Peyer's patch (tissue), 4 donors: ENCODE results near the gene BIN1. TPM values are rescaled to one million over a fixed set of nuclear protein-coding genes. Genes with fewer than 3 reads are reported as not detected.

ENCODE experiments used
- DNase-seq, 3 donors: peaks; one replicate each; pipeline ENCODE4 v3.0.0-alpha.2; 2017 to 2019
- H3K27ac ChIP-seq, 4 donors: fragments of 200-600 bp; sonication (generic); one replicate each; pipeline ENCODE4 v1.5.1; 2016 to 2019
- H3K27me3 ChIP-seq, 2 donors: fragments of 200-600 bp; sonication (generic); one replicate each; pipeline ENCODE4 v1.5.1; 2019
- H3K36me3 ChIP-seq, 3 donors: fragments of 200-600 bp; sonication (generic); one replicate each; pipeline ENCODE4 v1.5.1; 2016 to 2019
- H3K4me1 ChIP-seq, 4 donors: fragments of 200-600 bp; sonication (generic); one replicate each; pipeline ENCODE4 v1.5.1; 2016 to 2019
- H3K4me3 ChIP-seq, 4 donors: fragments of 200-600 bp; sonication (generic); 1 replicate in 3 of 4; 2 replicates in 1 of 4; pipeline ENCODE4 v1.5.1; 2016 to 2019; ENCODE audit warnings: mild to moderate bottlenecking in 1 of 4
- H3K9me3 ChIP-seq, 4 donors: fragments of 200-600 bp; sonication (generic); one replicate each; pipeline ENCODE4 v1.5.1; 2016 to 2019; ENCODE audit warnings: mild to moderate bottlenecking in 1 of 4
- POLR2A ChIP-seq, 2 donors: fragments of 450-650 bp; IDR thresholded peaks; one replicate each; pipeline ENCODE4 v1.5.1; 2017; ENCODE audit warnings: antibody characterized with exemption in 2 of 2, mild to moderate bottlenecking in 2 of 2, moderate library complexity in 2 of 2
- total RNA-seq, 4 donors: library from RNA; depleted of rRNA; stranded (reverse); fragments of >200 nt; gene quantifications; one replicate each; pipeline ENCODE4 v1.1.0, GENCODE V29; 2016
- TF ChIP-seq, protein P1 (sequence below), 6 experiments: fragments of 450-650 bp in 4 of 6; fragments of 200-600 bp in 2 of 6; sonication (generic) in 1 of 6; IDR thresholded peaks; one replicate each; pipeline ENCODE4 v1.5.1; 2017 to 2019; ENCODE audit warnings: antibody characterized with exemption in 6 of 6, mild to moderate bottlenecking in 3 of 6, moderate library complexity in 1 of 6

The BIN1 gene
- total RNA-seq, 4 donors from 2014 or later: 22.2 to 81.7 (median 47.2) TPM

DNA sequence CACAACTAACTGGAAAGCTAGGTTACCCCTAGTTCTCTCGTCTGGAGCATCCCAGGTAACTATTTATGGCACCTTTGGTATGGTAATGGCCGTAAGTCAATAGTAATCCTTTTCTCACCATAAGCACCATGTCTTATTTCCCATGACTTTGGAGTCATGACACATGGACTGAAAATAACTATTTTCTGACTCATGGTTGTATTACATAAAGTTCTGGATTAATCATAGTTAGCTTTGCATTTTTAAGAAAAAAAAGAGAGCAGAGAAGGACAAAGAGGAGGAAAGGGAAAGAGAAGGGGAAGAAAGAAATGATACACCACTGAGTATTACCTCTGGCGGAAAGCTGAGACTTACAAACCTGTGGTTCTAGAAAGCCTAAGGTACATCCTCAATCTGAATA is 99.3 kb downstream of the BIN1 start:
- no peak for DNase-seq
- peaks cover 0 to 2% (median 0%) of the 10 kb centered on the region in 4 donors for H3K4me1 ChIP-seq
- no peaks in the 10 kb centered on the region for H3K36me3 ChIP-seq
- H3K9me3 ChIP-seq: no peaks in the 10 kb centered on the region
- no peaks in the 10 kb centered on the region for H3K27me3 ChIP-seq
- no peak overlapping the region for H3K27ac ChIP-seq
- no peak overlapping the region for H3K4me3 ChIP-seq
- TF ChIP-seq, protein P1, sequence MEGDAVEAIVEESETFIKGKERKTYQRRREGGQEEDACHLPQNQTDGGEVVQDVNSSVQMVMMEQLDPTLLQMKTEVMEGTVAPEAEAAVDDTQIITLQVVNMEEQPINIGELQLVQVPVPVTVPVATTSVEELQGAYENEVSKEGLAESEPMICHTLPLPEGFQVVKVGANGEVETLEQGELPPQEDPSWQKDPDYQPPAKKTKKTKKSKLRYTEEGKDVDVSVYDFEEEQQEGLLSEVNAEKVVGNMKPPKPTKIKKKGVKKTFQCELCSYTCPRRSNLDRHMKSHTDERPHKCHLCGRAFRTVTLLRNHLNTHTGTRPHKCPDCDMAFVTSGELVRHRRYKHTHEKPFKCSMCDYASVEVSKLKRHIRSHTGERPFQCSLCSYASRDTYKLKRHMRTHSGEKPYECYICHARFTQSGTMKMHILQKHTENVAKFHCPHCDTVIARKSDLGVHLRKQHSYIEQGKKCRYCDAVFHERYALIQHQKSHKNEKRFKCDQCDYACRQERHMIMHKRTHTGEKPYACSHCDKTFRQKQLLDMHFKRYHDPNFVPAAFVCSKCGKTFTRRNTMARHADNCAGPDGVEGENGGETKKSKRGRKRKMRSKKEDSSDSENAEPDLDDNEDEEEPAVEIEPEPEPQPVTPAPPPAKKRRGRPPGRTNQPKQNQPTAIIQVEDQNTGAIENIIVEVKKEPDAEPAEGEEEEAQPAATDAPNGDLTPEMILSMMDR (IDR thresholded peaks at IDR 0.05): no peak
- TF ChIP-seq POLR2A (IDR thresholded peaks at IDR 0.05): no peak

DNA sequence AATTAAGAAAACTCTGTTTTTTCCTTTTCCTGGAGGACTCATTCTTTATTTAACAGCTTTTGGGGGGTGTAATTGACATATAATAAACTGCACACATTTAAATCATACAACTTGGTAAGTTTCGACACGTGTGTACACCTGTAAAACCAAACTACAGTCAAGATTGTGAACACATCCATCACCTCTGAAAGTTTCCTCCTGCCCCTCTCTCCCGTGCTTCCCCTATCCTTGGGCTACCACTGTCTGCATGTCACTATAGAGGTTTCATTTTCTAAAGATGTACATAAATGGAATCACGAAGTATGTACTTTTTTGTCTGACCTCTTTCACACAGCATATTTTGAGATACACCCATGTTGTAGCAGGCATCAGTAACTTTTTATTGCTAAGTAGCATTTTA is 100.0 kb downstream of the BIN1 start:
- Histone ChIP-seq H3K4me1 (peaks cover 0 to 6% (median 0%) of the 10 kb centered on the region in 4 donors), H3K27me3 (no peaks in the 10 kb centered on the region), H3K9me3 (no peaks in the 10 kb centered on the region), H3K27ac (no peak overlapping the region), H3K4me3 (no peak overlapping the region), H3K36me3 (no peaks in the 10 kb centered on the region)
- TF ChIP-seq, protein P1 (IDR thresholded peaks at IDR 0.05): no peak
- DNase-seq: no peak

DNA sequence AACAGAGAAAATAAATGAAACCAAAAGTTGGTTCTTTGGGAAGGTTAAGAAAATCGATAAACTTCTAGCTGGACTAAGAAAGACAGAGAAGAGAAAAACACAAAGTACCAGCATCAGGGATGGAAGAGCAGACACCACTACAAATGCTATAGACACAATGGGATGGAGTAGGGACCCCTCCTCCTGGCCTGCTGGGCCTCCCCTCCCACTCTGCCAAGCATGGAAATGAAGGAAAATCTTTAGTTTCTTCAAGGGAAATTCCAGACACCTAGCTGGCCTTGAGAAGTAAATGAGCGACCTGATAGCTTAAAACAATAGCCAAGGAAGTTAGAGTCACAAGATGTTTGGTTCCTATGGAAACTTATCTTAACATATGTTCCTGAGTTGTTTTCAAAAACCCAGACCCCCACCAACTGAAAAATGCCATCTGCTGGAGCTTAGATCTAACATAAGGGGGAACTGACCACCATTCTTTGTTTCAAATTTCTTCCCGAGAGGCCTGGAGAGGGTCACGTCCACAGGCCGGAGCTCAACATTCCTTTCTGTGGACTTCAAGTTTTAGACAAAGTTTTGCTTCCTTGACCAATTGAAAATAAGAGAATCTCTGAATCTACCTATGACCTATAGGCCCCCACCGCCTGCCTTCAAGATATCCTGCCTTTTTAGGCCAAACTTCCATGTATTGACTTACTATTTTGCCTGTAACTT is 101.9 kb downstream of the BIN1 start:
- no peak for DNase-seq
- no peak overlapping the region for H3K27ac ChIP-seq
- H3K9me3 ChIP-seq: no peaks in the 10 kb centered on the region
- H3K27me3 ChIP-seq: no peaks in the 10 kb centered on the region
- no peak for TF ChIP-seq POLR2A (IDR thresholded peaks at IDR 0.05)
- TF ChIP-seq, protein P1 (IDR thresholded peaks at IDR 0.05): no peak
- no peaks in the 10 kb centered on the region for H3K36me3 ChIP-seq
- H3K4me1 ChIP-seq: peaks cover 0 to 6% (median 0%) of the 10 kb centered on the region in 4 donors
- no peak overlapping the region for H3K4me3 ChIP-seq

DNA sequence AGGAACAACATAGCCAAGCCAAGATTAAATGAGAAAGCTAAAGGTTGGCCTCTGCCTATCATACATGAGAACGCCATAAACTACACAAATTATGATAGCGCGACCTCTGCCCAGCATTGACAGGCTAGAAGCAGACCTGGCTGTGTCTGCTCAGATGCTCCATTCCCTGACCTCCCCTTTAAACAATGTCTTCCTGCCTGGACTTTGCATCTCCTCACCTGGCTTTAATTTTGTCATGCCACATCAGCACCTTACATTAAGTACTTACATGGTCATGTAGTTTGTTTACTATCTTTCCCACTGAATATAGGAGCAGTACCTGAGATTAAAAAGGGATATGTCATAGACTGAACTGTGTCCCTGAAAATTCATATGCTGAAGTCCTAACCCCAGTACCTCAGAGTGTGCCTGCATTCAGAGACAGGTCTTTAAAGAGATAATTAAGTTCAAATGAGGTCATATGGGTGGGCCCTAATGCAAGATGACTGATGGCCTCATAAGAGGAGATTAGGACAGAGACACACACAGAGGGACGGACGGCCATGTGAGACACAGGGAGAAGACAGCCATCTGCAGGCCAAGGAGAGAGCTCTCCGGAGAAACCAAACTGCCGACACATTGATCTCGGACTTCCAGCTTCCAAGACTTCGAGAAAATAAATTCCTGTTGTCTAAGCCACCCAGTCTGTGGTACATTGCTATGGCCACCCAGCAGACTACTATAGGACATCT is 103.7 kb downstream of the BIN1 start:
- H3K27me3 ChIP-seq: no peaks in the 10 kb centered on the region
- peak in 1 of 3 donors; percentile 66 for DNase-seq
- no peak overlapping the region for H3K4me3 ChIP-seq
- no peaks in the 10 kb centered on the region for H3K9me3 ChIP-seq
- peak overlapping the region in 1 of 4 donors; percentile 26 for H3K27ac ChIP-seq
- H3K4me1 ChIP-seq: peaks cover 0 to 6% (median 0%) of the 10 kb centered on the region in 4 donors
- no peaks in the 10 kb centered on the region for H3K36me3 ChIP-seq
- TF ChIP-seq POLR2A (IDR thresholded peaks at IDR 0.05): no peak
- TF ChIP-seq, protein P1 (IDR thresholded peaks at IDR 0.05): peak in 1 of 6 experiments; percentile 20

DNA sequence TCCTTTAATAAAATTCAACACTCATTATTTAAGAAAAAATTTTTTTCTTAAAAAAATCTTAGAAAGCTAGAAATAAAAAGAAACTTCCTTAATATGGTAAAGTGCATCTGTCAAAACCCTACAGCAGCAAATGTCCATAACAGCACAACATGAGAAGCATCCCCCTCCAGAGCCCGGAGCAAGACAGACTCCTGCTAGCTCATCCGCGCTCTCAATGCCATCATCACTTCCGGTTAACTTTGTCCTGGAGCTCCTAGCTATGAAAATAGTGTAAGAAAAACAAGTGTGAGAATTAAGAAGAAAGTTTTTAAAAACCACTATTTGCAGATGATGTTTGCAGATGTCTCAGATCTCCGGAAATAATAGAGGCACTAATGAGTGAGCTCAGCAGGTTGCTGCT is 105.2 kb downstream of the BIN1 start:
- no peaks in the 10 kb centered on the region for H3K27me3 ChIP-seq
- H3K27ac ChIP-seq: no peak overlapping the region
- no peak overlapping the region for H3K4me3 ChIP-seq
- H3K9me3 ChIP-seq: no peaks in the 10 kb centered on the region
- no peak for DNase-seq
- H3K4me1 ChIP-seq: peaks cover 0 to 6% (median 0%) of the 10 kb centered on the region in 4 donors
- H3K36me3 ChIP-seq: no peaks in the 10 kb centered on the region
- no peak for TF ChIP-seq POLR2A (IDR thresholded peaks at IDR 0.05)
- TF ChIP-seq, protein P1 (IDR thresholded peaks at IDR 0.05): no peak
